ENCODE measurements around the gene CNTNAP2.

- no peak for TF ChIP-seq EP300 (IDR thresholded peaks at IDR 0.05)
- TF ChIP-seq CTCF (IDR thresholded peaks at IDR 0.05), result no peak
- no peak for TF ChIP-seq POLR2A (IDR thresholded peaks at IDR 0.05)
These were observed 1362.2 kb downstream of the CNTNAP2 start for GRCh38 chr7:147478796-147479195.
